MCF 10A (cell line): ENCODE results near the gene MCCC1. TPM values are rescaled to one million over a fixed set of nuclear protein-coding genes. Genes with fewer than 3 reads are reported as not detected.

Experiments used
- BruUV-seq: library from RNA; stranded (reverse); fragments of 400-500 nt; replicated peaks from 2 replicates; lab custom pipeline; 2021; lab: Mats Ljungman, UMichigan
- CTCF ChIA-PET: fragments of 300-600 bp; sonication (Branson Sonifier 250); formaldehyde crosslinking; extraction: SDS; loops from one replicate; lab custom pipeline; 2021; ENCODE audit warnings: antibody characterized with exemption, inconsistent platforms; lab: Yijun Ruan, JAX
- POLR2A ChIA-PET: fragments of 300-600, 350-650 bp; sonication (Branson Sonifier 250); formaldehyde crosslinking; extraction: SDS; loops from one replicate; lab custom pipeline; 2020; ENCODE audit warnings: antibody characterized with exemption, inconsistent platforms; lab: Yijun Ruan, JAX
- DNase-seq: peaks from one replicate; pipeline ENCODE4 v3.0.0-alpha.2; 2018; ENCODE audit not compliant: unreplicated experiment
- H3K27ac Mint-ChIP-seq: one replicate; pipeline ENCODE4 v1.8.0; 2022; ENCODE audit warnings: mild to moderate bottlenecking, low read depth, mixed read lengths; ENCODE audit not compliant: unreplicated experiment
- H3K27me3 Mint-ChIP-seq: one replicate; pipeline ENCODE4 v1.8.0; 2022; ENCODE audit warnings: mixed read lengths; ENCODE audit not compliant: insufficient read depth, unreplicated experiment
- H3K36me3 Mint-ChIP-seq: one replicate; pipeline ENCODE4 v1.8.0; 2022; ENCODE audit warnings: mild to moderate bottlenecking, moderate library complexity, mixed read lengths; ENCODE audit not compliant: insufficient read depth, unreplicated experiment
- H3K4me1 Mint-ChIP-seq: one replicate; pipeline ENCODE4 v1.8.0; 2022; ENCODE audit warnings: mixed read lengths; ENCODE audit not compliant: insufficient read depth, unreplicated experiment
- H3K4me3 Mint-ChIP-seq: one replicate; pipeline ENCODE4 v1.8.0; 2022; ENCODE audit warnings: mild to moderate bottlenecking, moderate library complexity, mixed read lengths; ENCODE audit not compliant: unreplicated experiment
- H3K9me3 Mint-ChIP-seq: one replicate; pipeline ENCODE4 v1.8.0; 2022; ENCODE audit warnings: mixed read lengths; ENCODE audit not compliant: unreplicated experiment
- CTCF ChIP-seq: fragments of 200-600 bp; IDR thresholded peaks from one replicate; pipeline ENCODE4 v1.8.0; 2022; ENCODE audit warnings: antibody characterized with exemption, mild to moderate bottlenecking; ENCODE audit not compliant: unreplicated experiment
- intact Hi-C: fragments of 100-400 bp; cut with micrococcal nuclease; formaldehyde crosslinking; loops from 2 replicates; pipeline ENCODE4 v1.14.1; 2022
- total RNA-seq: library from RNA; stranded (reverse); gene quantifications from 2 replicates; pipeline ENCODE4 v1.2.3, GENCODE V29; 2022

Gene MCCC1
- total RNA-seq, 1 experiment from 2014 or later, result 38.8 TPM

DNA sequence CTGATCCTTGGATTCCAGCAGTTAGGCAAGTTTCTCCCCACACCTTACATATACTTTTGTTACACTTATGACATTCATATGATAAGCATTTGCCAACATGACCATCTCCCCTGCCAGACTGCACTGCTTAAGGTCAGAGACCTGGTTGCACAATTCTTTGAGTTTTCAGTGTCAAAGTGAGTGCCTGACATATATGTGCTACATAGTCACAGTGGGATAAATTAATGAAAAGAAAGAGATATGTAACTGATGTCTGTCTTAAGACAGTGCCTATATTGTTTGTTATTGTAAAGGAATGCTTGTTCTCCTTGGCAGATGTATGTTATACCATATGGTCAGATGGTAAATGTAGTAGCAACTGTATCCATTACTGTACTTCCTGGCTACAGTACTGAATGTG, 115.4 kb downstream of the MCCC1 start:
- peak; percentile 35 for DNase-seq
- Mint-ChIP-seq H3K4me1 (no peaks in the 10 kb centered on the region), H3K9me3 (no peaks in the 10 kb centered on the region), H3K36me3 (no peaks in the 10 kb centered on the region), H3K27me3 (no peaks in the 10 kb centered on the region), H3K4me3 (no peak overlapping the region), H3K27ac (no peak overlapping the region)
- TF ChIP-seq CTCF, result no peak
- intact Hi-C loops, result no loop called here
- ChIA-PET POLR2A (no interaction called here), CTCF (no interaction called here)
- no TSS peak for BruUV-seq

GRCh38 chr3:182981038-182981380, 118.3 kb downstream of the MCCC1 start:
- Mint-ChIP-seq H3K27ac (peak overlapping the region; percentile 24), H3K4me3 (peak overlapping the region; percentile 81), H3K36me3 (no peaks in the 10 kb centered on the region), H3K9me3 (no peaks in the 10 kb centered on the region), H3K4me1 (no peaks in the 10 kb centered on the region), H3K27me3 (no peaks in the 10 kb centered on the region)
- DNase-seq, result no peak
- POLR2A ChIA-PET, result interaction anchor here (1.1 to 2.1 kb wide), 4 partner anchors 13 to 56 kb away, joined by 4 to 6 read pairs (median 5); no protein-coding TSS in a partner anchor
- CTCF ChIA-PET, result interaction anchor here (0.7 kb wide), 2 partner anchors 10 to 278 kb away, joined by 3 read pairs; no protein-coding TSS in a partner anchor
- no peak for TF ChIP-seq CTCF
- TSS peak; percentile 36 for BruUV-seq
- intact Hi-C loops, result no loop called here

GRCh38 chr3:182980204-182981037, 118.9 kb downstream of the MCCC1 start, which contains the start of gene DCUN1D1:
DCUN1D1 (minus strand) TSS chr3:182980538; CDS start chr3:182980489, 49 bp downstream.
- Mint-ChIP-seq H3K9me3 (no peaks in the 10 kb centered on the region), H3K36me3 (no peaks in the 10 kb centered on the region), H3K27ac (peak within 1 kb of the TSS; percentile 84), H3K27me3 (no peaks in the 10 kb centered on the region), H3K4me1 (no peaks in the 10 kb centered on the region), H3K4me3 (peak within 1 kb of the TSS; percentile 81)
- ChIA-PET CTCF (interaction anchor here (0.6 to 0.7 kb wide), 2 partner anchors 9 kb away, joined by 3 read pairs; no protein-coding TSS in a partner anchor), POLR2A (interaction anchor here (1.1 to 2.1 kb wide), 6 partner anchors 11 to 55 kb away, joined by 4 to 6 read pairs (median 6); no protein-coding TSS in a partner anchor)
- BruUV-seq, result no TSS peak
- intact Hi-C loops, result no loop called here
- DNase-seq, result peak; percentile 86
- no peak for TF ChIP-seq CTCF

DNA sequence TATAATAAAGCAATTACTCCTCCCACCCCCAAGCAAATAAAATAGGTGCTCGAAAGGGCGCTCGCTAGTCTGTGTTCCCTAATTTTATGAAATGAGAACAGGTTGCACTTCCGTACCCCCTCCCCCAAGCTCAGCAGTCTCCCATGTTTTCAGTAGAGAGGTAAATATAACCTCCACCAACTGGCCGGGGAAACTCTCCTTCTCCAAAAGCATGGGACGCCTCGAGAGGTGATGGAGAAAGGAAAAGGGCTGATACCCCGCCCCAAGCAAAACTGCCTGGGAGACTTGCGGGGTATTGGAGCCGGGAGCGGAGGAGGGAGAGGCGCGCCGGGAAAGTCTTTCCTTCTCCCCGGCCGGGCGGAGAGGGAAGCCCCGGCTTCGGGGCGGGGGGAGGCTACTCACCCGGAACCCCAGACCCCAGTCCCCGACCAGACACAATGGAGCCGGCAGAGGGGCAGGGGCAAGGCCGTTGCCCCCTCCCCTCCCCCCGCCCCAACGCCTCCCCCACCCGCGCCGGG, 119.6 kb downstream of the MCCC1 start:
- CTCF ChIA-PET, result interaction anchor here (0.6 kb wide), 1 partner anchor 8 kb away, joined by 3 read pairs; no protein-coding TSS in a partner anchor
- peak; percentile 40 for DNase-seq
- H3K27ac Mint-ChIP-seq, result peak overlapping the region; percentile 84
- no TSS peak for BruUV-seq
- POLR2A ChIA-PET, result interaction anchor here (0.6 to 1.8 kb wide), 8 partner anchors 9 to 117 kb away, joined by 3 to 6 read pairs (median 5); no protein-coding TSS in a partner anchor
- H3K27me3 Mint-ChIP-seq, result no peaks in the 10 kb centered on the region
- H3K4me3 Mint-ChIP-seq, result peak overlapping the region; percentile 81
- intact Hi-C loops, result no loop called here
- no peaks in the 10 kb centered on the region for H3K4me1 Mint-ChIP-seq
- H3K36me3 Mint-ChIP-seq, result no peaks in the 10 kb centered on the region
- TF ChIP-seq CTCF, result no peak
- no peaks in the 10 kb centered on the region for H3K9me3 Mint-ChIP-seq
